Measurements from ENCODE around the gene FRYL.

The FRYL gene

DNA sequence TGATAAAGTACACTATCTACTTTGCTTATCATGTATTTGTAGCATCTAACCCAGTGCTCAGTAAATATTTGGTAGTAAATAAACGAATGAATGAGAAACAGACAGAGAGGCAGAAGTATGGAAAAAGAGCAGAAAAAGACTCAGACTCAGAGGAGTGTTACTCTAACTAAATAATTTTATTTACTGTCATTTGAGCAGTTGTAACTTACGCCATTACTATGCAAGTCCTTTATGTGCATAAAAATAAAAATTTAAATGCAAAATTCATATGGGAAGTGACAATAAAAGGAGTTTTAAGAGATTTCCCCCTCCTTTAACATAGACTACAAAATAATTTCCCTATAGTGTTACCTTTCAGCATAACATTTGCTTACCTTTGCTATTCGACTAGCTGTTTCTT is 240.5 kb downstream of the FRYL start:
- no peak for TF ChIP-seq CTCF (IDR thresholded peaks at IDR 0.05; ENCODE audit: control insufficient read depth, insufficient read depth, low read depth, low read length, missing control alignments)
- no peak overlapping the region for H3K4me3 ChIP-seq (ENCODE audit: control insufficient read depth, low read depth, low read length)
- DNase-seq (ENCODE audit: low read depth), result no peak

DNA sequence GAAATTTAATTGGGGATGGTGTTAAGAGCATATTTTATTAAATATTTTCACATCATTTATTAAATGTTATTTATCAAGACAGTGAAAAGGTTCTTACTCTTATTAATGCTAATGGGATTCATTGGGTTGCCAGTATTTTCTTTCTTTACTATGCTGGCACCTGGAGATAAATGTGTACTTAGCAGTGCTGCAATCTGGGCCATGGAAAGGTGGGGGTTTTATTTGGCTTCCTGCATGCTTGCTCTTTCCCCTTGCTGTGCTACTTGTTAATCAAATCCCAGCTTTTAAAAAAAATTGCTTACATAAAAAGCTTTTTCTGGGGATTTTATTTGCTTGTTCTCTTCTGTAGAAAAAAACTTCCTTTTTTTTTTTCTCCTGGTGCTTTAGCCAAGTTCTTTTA is 241.7 kb downstream of the FRYL start:
- no peak for TF ChIP-seq CTCF (IDR thresholded peaks at IDR 0.05; ENCODE audit: control insufficient read depth, insufficient read depth, low read depth, low read length, missing control alignments)
- DNase-seq (ENCODE audit: low read depth), result no peak
- H3K4me3 ChIP-seq (ENCODE audit: control insufficient read depth, low read depth, low read length), result no peak overlapping the region

- TF ChIP-seq CTCF (IDR thresholded peaks at IDR 0.05; ENCODE audit: control insufficient read depth, insufficient read depth, low read depth, low read length, missing control alignments), result no peak
- no peak for DNase-seq (ENCODE audit: low read depth)
- no peak overlapping the region for H3K4me3 ChIP-seq (ENCODE audit: control insufficient read depth, low read depth, low read length)
Measured at GRCh38 chr4:48526406-48526805, 253.7 kb downstream of the FRYL start.

GRCh38 chr4:48518143-48518542 is 261.9 kb downstream of the FRYL start:
- no peak for TF ChIP-seq CTCF (IDR thresholded peaks at IDR 0.05; ENCODE audit: control insufficient read depth, insufficient read depth, low read depth, low read length, missing control alignments)
- no peak overlapping the region for H3K4me3 ChIP-seq (ENCODE audit: control insufficient read depth, low read depth, low read length)
- no peak for DNase-seq (ENCODE audit: low read depth)

DNA sequence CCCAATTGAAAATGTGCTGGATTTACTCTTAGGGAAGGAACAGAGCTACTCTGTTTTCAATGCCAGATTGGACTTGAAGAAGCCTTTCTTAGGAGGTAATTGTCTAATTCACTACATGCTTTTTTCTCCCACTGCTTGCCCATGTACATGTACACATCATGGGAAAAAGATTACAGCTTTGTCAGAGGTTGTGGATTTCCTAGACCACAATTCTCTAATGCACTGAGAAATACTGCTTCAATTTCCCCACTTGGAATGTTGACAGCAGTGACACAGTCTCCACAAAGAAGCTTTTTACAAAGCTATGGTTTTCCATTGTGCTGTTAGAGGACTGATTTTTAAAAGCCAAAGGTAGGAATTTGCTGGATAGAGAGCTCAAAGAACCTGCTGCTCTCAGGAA is 270.5 kb downstream of the FRYL start:
- DNase-seq (ENCODE audit: low read depth), result no peak
- no peak for TF ChIP-seq CTCF (IDR thresholded peaks at IDR 0.05; ENCODE audit: control insufficient read depth, insufficient read depth, low read depth, low read length, missing control alignments)
- H3K4me3 ChIP-seq (ENCODE audit: control insufficient read depth, low read depth, low read length), result no peak overlapping the region

GRCh38 chr4:48506716-48507115 is 273.4 kb downstream of the FRYL start:
- no peak for TF ChIP-seq CTCF (IDR thresholded peaks at IDR 0.05; ENCODE audit: control insufficient read depth, insufficient read depth, low read depth, low read length, missing control alignments)
- no peak for DNase-seq (ENCODE audit: low read depth)
- no peak overlapping the region for H3K4me3 ChIP-seq (ENCODE audit: control insufficient read depth, low read depth, low read length)

DNA sequence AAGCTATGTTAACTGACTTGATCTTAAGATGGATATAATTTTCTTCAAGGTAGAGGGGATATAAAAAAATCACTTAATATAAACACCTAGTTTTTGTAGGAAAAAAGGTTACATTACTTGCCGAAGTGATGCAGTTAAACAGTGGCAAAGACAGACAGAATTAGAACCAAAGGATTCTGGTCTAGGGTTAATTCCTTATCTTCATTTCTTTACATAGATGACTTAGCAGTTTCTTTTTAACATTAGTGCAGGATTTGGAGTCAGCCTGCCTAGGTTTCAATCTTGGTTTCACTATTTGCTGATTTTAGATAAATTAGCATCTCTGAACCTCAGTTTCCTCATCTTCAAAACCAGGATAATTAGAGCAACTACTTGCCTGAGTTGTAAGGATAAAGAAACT is 275.7 kb downstream of the FRYL start:
- TF ChIP-seq CTCF (IDR thresholded peaks at IDR 0.05; ENCODE audit: control insufficient read depth, insufficient read depth, low read depth, low read length, missing control alignments), result no peak
- H3K4me3 ChIP-seq (ENCODE audit: control insufficient read depth, low read depth, low read length), result no peak overlapping the region
- DNase-seq (ENCODE audit: low read depth), result no peak

All from AG09309 (cell line).